GM18870 (cell line): Measurements from ENCODE around the gene INPP5D.
"Not testable (repeated sequence)": the region's sequence is repeated elsewhere in the genome, so short reads cannot be mapped to it uniquely, and the experiment has no call there.

ENCODE experiments used
- ATAC-seq: cut with Tn5 transposase; IDR thresholded peaks from one replicate; pipeline ENCODE4 v1.9.1; 2021; ENCODE audit warnings: moderate library complexity; ENCODE audit not compliant: unreplicated experiment

The INPP5D gene

GRCh38 chr2:233140077-233140585 lies 80.0 kb downstream of the INPP5D start:
- no peak for ATAC-seq

GRCh38 chr2:233140978-233141377 lies 80.8 kb downstream of the INPP5D start:
- ATAC-seq: no peak

GRCh38 chr2:233141901-233142300 lies 81.8 kb downstream of the INPP5D start:
- no peak for ATAC-seq

- peak; percentile 61 for ATAC-seq
Observed at GRCh38 chr2:233142355-233142897, 82.3 kb downstream of the INPP5D start.

- no peak for ATAC-seq
Observed at GRCh38 chr2:233143700-233144331, 83.7 kb downstream of the INPP5D start.

- no peak for ATAC-seq
Observed at GRCh38 chr2:233145726-233146125, 85.6 kb downstream of the INPP5D start.

- ATAC-seq: no peak
Observed at GRCh38 chr2:233146194-233146593, 86.1 kb downstream of the INPP5D start.

- ATAC-seq: no peak
Observed at GRCh38 chr2:233147136-233147828, 87.1 kb downstream of the INPP5D start.

GRCh38 chr2:233147829-233148167 lies 87.7 kb downstream of the INPP5D start:
- ATAC-seq: no peak

GRCh38 chr2:233148354-233148753 lies 88.2 kb downstream of the INPP5D start:
- ATAC-seq: no peak

GRCh38 chr2:233152541-233152940 lies 92.4 kb downstream of the INPP5D start:
- no peak for ATAC-seq

- ATAC-seq: no peak
Observed at GRCh38 chr2:233153146-233153798, 93.1 kb downstream of the INPP5D start.

- no peak for ATAC-seq
Observed at GRCh38 chr2:233156001-233156400, 95.9 kb downstream of the INPP5D start.

GRCh38 chr2:233156461-233156860 lies 96.3 kb downstream of the INPP5D start:
- not testable (repeated sequence) for ATAC-seq

GRCh38 chr2:233161730-233162129 lies 101.6 kb downstream of the INPP5D start:
- ATAC-seq: no peak

- ATAC-seq: no peak
Observed at GRCh38 chr2:233162770-233163169, 102.6 kb downstream of the INPP5D start.

GRCh38 chr2:233163486-233164103 lies 103.5 kb downstream of the INPP5D start:
- no peak for ATAC-seq

GRCh38 chr2:233164128-233164635 lies 104.0 kb downstream of the INPP5D start:
- ATAC-seq: no peak

GRCh38 chr2:233164967-233165366 lies 104.8 kb downstream of the INPP5D start:
- ATAC-seq: no peak

GRCh38 chr2:233165543-233165894 lies 105.4 kb downstream of the INPP5D start:
- no peak for ATAC-seq
